Activated naive CD4-positive, alpha-beta T cell treated with anti-CD3 and anti-CD28 coated beads, Interleukin-2, amount 10 ng/mL, durations not matched to agents 7 days and 5 days (primary cell): ENCODE results near the gene TOM1L1.

Experiments
- CTCF ChIA-PET: fragments of 350-600 bp; sonication (Branson Sonifier 250); formaldehyde crosslinking; loops from one replicate; lab custom pipeline; 2021; ENCODE audit warnings: antibody characterized with exemption; lab: Charles Lee
- DNase-seq: peaks from one replicate; pipeline ENCODE4 v3.0.0-alpha.2; 2020
- H3K27ac Mint-ChIP-seq: one replicate; pipeline ENCODE4 v1.8.0; 2021; ENCODE audit warnings: mild to moderate bottlenecking, moderate library complexity, mixed read lengths
- H3K27me3 Mint-ChIP-seq: one replicate; pipeline ENCODE4 v1.8.0; 2021; ENCODE audit warnings: mild to moderate bottlenecking, mixed read lengths
- H3K36me3 Mint-ChIP-seq: one replicate; pipeline ENCODE4 v1.8.0; 2021; ENCODE audit warnings: mixed read lengths
- H3K4me1 Mint-ChIP-seq: one replicate; pipeline ENCODE4 v1.8.0; 2021; ENCODE audit warnings: mixed read lengths
- H3K4me3 Mint-ChIP-seq: one replicate; pipeline ENCODE4 v1.8.0; 2021; ENCODE audit warnings: mild to moderate bottlenecking, moderate library complexity, mixed read lengths
- H3K9me3 Mint-ChIP-seq: one replicate; pipeline ENCODE4 v1.8.0; 2021; ENCODE audit warnings: mixed read lengths

TOM1L1 gene

GRCh38 chr17:54907376-54907775, 6.7 kb downstream of the TOM1L1 start:
- CTCF ChIA-PET: no interaction called here
- Mint-ChIP-seq H3K9me3 (no peaks in the 10 kb centered on the region), H3K4me1 (no peaks in the 10 kb centered on the region), H3K27me3 (no peaks in the 10 kb centered on the region), H3K4me3 (no peak overlapping the region), H3K27ac (no peak overlapping the region), H3K36me3 (no peaks in the 10 kb centered on the region)
- no peak for DNase-seq

- Mint-ChIP-seq H3K4me1 (no peaks in the 10 kb centered on the region), H3K27ac (no peak overlapping the region), H3K36me3 (no peaks in the 10 kb centered on the region), H3K27me3 (no peaks in the 10 kb centered on the region), H3K4me3 (no peak overlapping the region), H3K9me3 (no peaks in the 10 kb centered on the region)
- CTCF ChIA-PET: no interaction called here
- no peak for DNase-seq
Measured at GRCh38 chr17:54909766-54910165, 9.1 kb downstream of the TOM1L1 start.

- no peaks in the 10 kb centered on the region for H3K4me1 Mint-ChIP-seq
- H3K27me3 Mint-ChIP-seq: no peaks in the 10 kb centered on the region
- CTCF ChIA-PET: interaction anchor here (0.6 kb wide), 1 partner anchor 25 kb away, joined by 3 read pairs; no protein-coding TSS in a partner anchor
- no peak for DNase-seq
- no peak overlapping the region for H3K27ac Mint-ChIP-seq
- H3K4me3 Mint-ChIP-seq: no peak overlapping the region
- H3K36me3 Mint-ChIP-seq: no peaks in the 10 kb centered on the region
- H3K9me3 Mint-ChIP-seq: peaks cover 8% of the 10 kb centered on the region
Measured at GRCh38 chr17:54916721-54917120, 16.1 kb downstream of the TOM1L1 start.

- H3K27me3 Mint-ChIP-seq: no peaks in the 10 kb centered on the region
- H3K9me3 Mint-ChIP-seq: peaks cover 8% of the 10 kb centered on the region
- H3K4me1 Mint-ChIP-seq: no peaks in the 10 kb centered on the region
- H3K27ac Mint-ChIP-seq: no peak overlapping the region
- no peaks in the 10 kb centered on the region for H3K36me3 Mint-ChIP-seq
- DNase-seq: no peak
- CTCF ChIA-PET: no interaction called here
- no peak overlapping the region for H3K4me3 Mint-ChIP-seq
Measured at GRCh38 chr17:54919425-54919824, 18.8 kb downstream of the TOM1L1 start.

- CTCF ChIA-PET: no interaction called here
Measured at GRCh38 chr17:54920819-54921218, 20.2 kb downstream of the TOM1L1 start.

GRCh38 chr17:54924405-54924804, 23.8 kb downstream of the TOM1L1 start:
- Mint-ChIP-seq H3K27ac (no peak overlapping the region), H3K4me3 (no peak overlapping the region), H3K36me3 (no peaks in the 10 kb centered on the region), H3K27me3 (peaks cover 4% of the 10 kb centered on the region), H3K4me1 (no peaks in the 10 kb centered on the region), H3K9me3 (no peaks in the 10 kb centered on the region)
- CTCF ChIA-PET: no interaction called here
- DNase-seq: no peak

More at GRCh38 chr17:54920819-54921218, 20.2 kb downstream of the TOM1L1 start:
- Mint-ChIP-seq H3K9me3 (peaks cover 8% of the 10 kb centered on the region), H3K27me3 (peaks cover 4% of the 10 kb centered on the region), H3K4me1 (no peaks in the 10 kb centered on the region), H3K36me3 (no peaks in the 10 kb centered on the region), H3K27ac (no peak overlapping the region), H3K4me3 (no peak overlapping the region)
- DNase-seq: no peak

GRCh38 chr17:54927525-54927924, 26.9 kb downstream of the TOM1L1 start:
- Mint-ChIP-seq H3K27ac (no peak overlapping the region), H3K4me3 (no peak overlapping the region), H3K36me3 (no peaks in the 10 kb centered on the region), H3K9me3 (no peaks in the 10 kb centered on the region), H3K4me1 (no peaks in the 10 kb centered on the region), H3K27me3 (peaks cover 4% of the 10 kb centered on the region)
- no peak for DNase-seq
- CTCF ChIA-PET: no interaction called here

- CTCF ChIA-PET: no interaction called here
- Mint-ChIP-seq H3K9me3 (no peaks in the 10 kb centered on the region), H3K36me3 (no peaks in the 10 kb centered on the region), H3K27ac (no peak overlapping the region), H3K4me3 (no peak overlapping the region), H3K27me3 (no peaks in the 10 kb centered on the region), H3K4me1 (no peaks in the 10 kb centered on the region)
- no peak for DNase-seq
Measured at GRCh38 chr17:54932711-54933110, 32.1 kb downstream of the TOM1L1 start.

GRCh38 chr17:54933921-54934320, 33.3 kb downstream of the TOM1L1 start:
- DNase-seq: no peak
- H3K27ac Mint-ChIP-seq: no peak overlapping the region

GRCh38 chr17:54935471-54935870, 34.8 kb downstream of the TOM1L1 start:
- Mint-ChIP-seq H3K27me3 (no peaks in the 10 kb centered on the region), H3K4me1 (no peaks in the 10 kb centered on the region), H3K9me3 (no peaks in the 10 kb centered on the region), H3K4me3 (no peak overlapping the region), H3K27ac (no peak overlapping the region), H3K36me3 (no peaks in the 10 kb centered on the region)
- DNase-seq: no peak
- CTCF ChIA-PET: interaction anchor here (1.0 kb wide), 1 partner anchor 14 kb away, joined by 3 read pairs; no protein-coding TSS in a partner anchor

More at GRCh38 chr17:54933921-54934320, 33.3 kb downstream of the TOM1L1 start:
- H3K27me3 Mint-ChIP-seq: no peaks in the 10 kb centered on the region
- CTCF ChIA-PET: no interaction called here
- no peaks in the 10 kb centered on the region for H3K36me3 Mint-ChIP-seq
- no peaks in the 10 kb centered on the region for H3K9me3 Mint-ChIP-seq
- H3K4me3 Mint-ChIP-seq: no peak overlapping the region
- H3K4me1 Mint-ChIP-seq: no peaks in the 10 kb centered on the region

- CTCF ChIA-PET: no interaction called here
- H3K4me1 Mint-ChIP-seq: no peaks in the 10 kb centered on the region
- H3K4me3 Mint-ChIP-seq: no peak overlapping the region
- H3K27ac Mint-ChIP-seq: no peak overlapping the region
- no peak for DNase-seq
- no peaks in the 10 kb centered on the region for H3K36me3 Mint-ChIP-seq
- no peaks in the 10 kb centered on the region for H3K27me3 Mint-ChIP-seq
- H3K9me3 Mint-ChIP-seq: no peaks in the 10 kb centered on the region
Measured at GRCh38 chr17:54937018-54937417, 36.4 kb downstream of the TOM1L1 start.

- DNase-seq: no peak
- H3K36me3 Mint-ChIP-seq: no peaks in the 10 kb centered on the region
- no peaks in the 10 kb centered on the region for H3K4me1 Mint-ChIP-seq
- H3K27ac Mint-ChIP-seq: no peak overlapping the region
- CTCF ChIA-PET: no interaction called here
- H3K4me3 Mint-ChIP-seq: no peak overlapping the region
- H3K9me3 Mint-ChIP-seq: no peaks in the 10 kb centered on the region
- H3K27me3 Mint-ChIP-seq: no peaks in the 10 kb centered on the region
Measured at GRCh38 chr17:54937426-54937825, 36.8 kb downstream of the TOM1L1 start.

GRCh38 chr17:54941285-54941684, 40.6 kb downstream of the TOM1L1 start:
- H3K4me1 Mint-ChIP-seq: no peaks in the 10 kb centered on the region
- peaks cover under 1% of the 10 kb centered on the region for H3K27me3 Mint-ChIP-seq
- DNase-seq: no peak
- no peak overlapping the region for H3K4me3 Mint-ChIP-seq
- no peak overlapping the region for H3K27ac Mint-ChIP-seq
- no peaks in the 10 kb centered on the region for H3K9me3 Mint-ChIP-seq
- H3K36me3 Mint-ChIP-seq: no peaks in the 10 kb centered on the region
- CTCF ChIA-PET: no interaction called here

GRCh38 chr17:54944796-54945195, 44.1 kb downstream of the TOM1L1 start:
- no peaks in the 10 kb centered on the region for H3K36me3 Mint-ChIP-seq
- no peaks in the 10 kb centered on the region for H3K9me3 Mint-ChIP-seq
- no peak for DNase-seq
- H3K4me1 Mint-ChIP-seq: no peaks in the 10 kb centered on the region
- no peak overlapping the region for H3K27ac Mint-ChIP-seq
- H3K4me3 Mint-ChIP-seq: no peak overlapping the region
- peaks cover 5% of the 10 kb centered on the region for H3K27me3 Mint-ChIP-seq
- CTCF ChIA-PET: no interaction called here

GRCh38 chr17:54945231-54945630, 44.6 kb downstream of the TOM1L1 start:
- Mint-ChIP-seq H3K36me3 (no peaks in the 10 kb centered on the region), H3K4me1 (no peaks in the 10 kb centered on the region), H3K27me3 (peaks cover 5% of the 10 kb centered on the region), H3K27ac (no peak overlapping the region), H3K4me3 (no peak overlapping the region), H3K9me3 (no peaks in the 10 kb centered on the region)
- DNase-seq: no peak
- CTCF ChIA-PET: no interaction called here

- H3K27ac Mint-ChIP-seq: no peak overlapping the region
- no peaks in the 10 kb centered on the region for H3K4me1 Mint-ChIP-seq
- H3K9me3 Mint-ChIP-seq: no peaks in the 10 kb centered on the region
- H3K27me3 Mint-ChIP-seq: peaks cover 5% of the 10 kb centered on the region
- CTCF ChIA-PET: no interaction called here
- DNase-seq: no peak
- no peak overlapping the region for H3K4me3 Mint-ChIP-seq
- H3K36me3 Mint-ChIP-seq: no peaks in the 10 kb centered on the region
Measured at GRCh38 chr17:54945671-54946070, 45.0 kb downstream of the TOM1L1 start.
